Activated CD8-positive, alpha-beta memory T cell treated with anti-CD3 and anti-CD28 coated beads for 48 hours (primary cell): Measurements from ENCODE around the gene SLC7A7.
"Not testable (repeated sequence)": the region's sequence is repeated elsewhere in the genome, so short reads cannot be mapped to it uniquely, and the experiment has no call there.

Experiments
- DNase-seq, 3 experiments: peaks; one replicate each; pipeline ENCODE4 v3.0.0-alpha.2; 2020; ENCODE audit warnings: low read depth in 2 of 3, low spot score in 2 of 3

SLC7A7 gene

GRCh38 chr14:22793976-22794375 is 21.3 kb downstream of the SLC7A7 start:
- no peak for DNase-seq

- DNase-seq, result not testable (repeated sequence)
These were observed 21.7 kb downstream of the SLC7A7 start for GRCh38 chr14:22793550-22793949.

- DNase-seq, result no peak
These were observed 23.1 kb downstream of the SLC7A7 start for GRCh38 chr14:22792158-22792557.

- no peak for DNase-seq
These were observed 23.9 kb downstream of the SLC7A7 start for GRCh38 chr14:22791301-22791700.

GRCh38 chr14:22786685-22787084 is 28.6 kb downstream of the SLC7A7 start:
- no peak for DNase-seq

- DNase-seq, result no peak
These were observed 33.8 kb downstream of the SLC7A7 start for GRCh38 chr14:22781301-22781991.

GRCh38 chr14:22780941-22781300 is 34.3 kb downstream of the SLC7A7 start:
- DNase-seq, result no peak

- DNase-seq, result no peak
These were observed 35.0 kb downstream of the SLC7A7 start for GRCh38 chr14:22780105-22780679.

- no peak for DNase-seq
These were observed 37.2 kb downstream of the SLC7A7 start for GRCh38 chr14:22778084-22778483.

- not testable (repeated sequence) for DNase-seq
These were observed 38.4 kb downstream of the SLC7A7 start for GRCh38 chr14:22776849-22777248.

GRCh38 chr14:22776215-22776614 is 39.0 kb downstream of the SLC7A7 start:
- DNase-seq, result no peak

GRCh38 chr14:22774011-22774706 is 41.1 kb downstream of the SLC7A7 start:
- no peak for DNase-seq

GRCh38 chr14:22773162-22774010 is 41.8 kb downstream of the SLC7A7 start:
- DNase-seq, result no peak

- no peak for DNase-seq
These were observed 42.5 kb downstream of the SLC7A7 start for GRCh38 chr14:22772725-22773124.

GRCh38 chr14:22770481-22771187 is 44.6 kb downstream of the SLC7A7 start:
- no peak for DNase-seq

GRCh38 chr14:22769369-22769768 is 45.9 kb downstream of the SLC7A7 start:
- DNase-seq, result no peak

- no peak for DNase-seq
These were observed 46.3 kb downstream of the SLC7A7 start for GRCh38 chr14:22768947-22769346.

- DNase-seq, result no peak
These were observed 48.0 kb downstream of the SLC7A7 start for GRCh38 chr14:22767323-22767589.

GRCh38 chr14:22766457-22767322 is 48.5 kb downstream of the SLC7A7 start, which contains the start of gene OXA1L:
TSS of gene OXA1L (plus strand) at chr14:22766688. CDS start at chr14:22766702, 14 bp downstream.
- DNase-seq, result peak; percentile 79 to 86 (median 79)

GRCh38 chr14:22764382-22764781 is 50.9 kb downstream of the SLC7A7 start:
- no peak for DNase-seq
